IMR-90 (cell line): ENCODE results near the gene PRKAR2A. TPM values are rescaled to one million over a fixed set of nuclear protein-coding genes. Genes with fewer than 3 reads are reported as not detected.

Experiments
- ATAC-seq: fragments of 200-7000 bp; cut with Tn5 transposase; 2 replicates; pipeline ENCODE4 v1.9.1; 2020; ENCODE audit warnings: low read depth, mild to moderate bottlenecking, moderate library complexity
- BruUV-seq: library from RNA; stranded (reverse); fragments of 400-500 nt; replicated peaks from 2 replicates; lab custom pipeline; 2021; lab: Mats Ljungman, UMichigan
- CTCF ChIA-PET: fragments of 300-600 bp; formaldehyde crosslinking; extraction: SDS; loops from one replicate; lab custom pipeline; 2021; ENCODE audit warnings: antibody characterized with exemption; lab: Yijun Ruan, JAX
- POLR2A ChIA-PET: fragments of 300-600 bp; sonication (Branson Sonifier 250); formaldehyde crosslinking; loops from one replicate; lab custom pipeline; 2022; ENCODE audit warnings: antibody characterized with exemption; ENCODE audit not compliant: unreplicated experiment; lab: Charles Lee
- DNase-seq: peaks from one replicate; pipeline ENCODE4 v3.0.0; 2013
- H2AFZ ChIP-seq: replicated peaks from 2 replicates; pipeline ENCODE3; 2013; ENCODE audit warnings: low read length, mild to moderate bottlenecking; ENCODE audit not compliant: poor library complexity
- H2AK5ac ChIP-seq: 2 replicates; pipeline ENCODE4 v1.6.1; 2013; ENCODE audit warnings: low read depth, low read length, inconsistent platforms
- H2AK9ac ChIP-seq: replicated peaks from 2 replicates; pipeline ENCODE3; 2013; ENCODE audit warnings: mild to moderate bottlenecking, low read depth, low read length, moderate library complexity; ENCODE audit not compliant: poor library complexity
- H2BK120ac ChIP-seq: 2 replicates; pipeline ENCODE4 v1.6.1; 2013; ENCODE audit warnings: low read depth, low read length, inconsistent platforms
- H2BK15ac ChIP-seq: 3 replicates; pipeline ENCODE4 v1.6.1; 2013; ENCODE audit warnings: low read depth, low read length, inconsistent platforms
- H2BK20ac ChIP-seq: 2 replicates; pipeline ENCODE4 v1.6.1; 2013; ENCODE audit warnings: low read depth, mild to moderate bottlenecking, inconsistent platforms, low read length, moderate library complexity
- H2BK5ac ChIP-seq: 2 replicates; pipeline ENCODE4 v1.6.1; 2013; ENCODE audit warnings: mild to moderate bottlenecking, low read depth, low read length, inconsistent platforms; ENCODE audit not compliant: poor library complexity, severe bottlenecking
- H3K14ac ChIP-seq: replicated peaks from 2 replicates; pipeline ENCODE4 v1.6.1; 2013; ENCODE audit warnings: low read depth, low read length, inconsistent platforms
- H3K18ac ChIP-seq: 2 replicates; pipeline ENCODE4 v1.6.1; 2013; ENCODE audit warnings: low read depth, low read length, control low read depth
- H3K23ac ChIP-seq: 2 replicates; pipeline ENCODE4 v1.6.1; 2013; ENCODE audit warnings: low read depth, low read length, inconsistent platforms
- H3K27ac ChIP-seq: 2 replicates; pipeline ENCODE4 v1.5.1; 2013; ENCODE audit warnings: mild to moderate bottlenecking, control low read depth, low read length; ENCODE audit not compliant: insufficient read depth
- H3K27me3 ChIP-seq: 2 replicates; pipeline ENCODE4 v1.6.1; 2013; ENCODE audit warnings: low read length; ENCODE audit not compliant: control insufficient read depth, insufficient read depth
- H3K36me3 ChIP-seq: 2 replicates; pipeline ENCODE4 v1.6.1; 2013; ENCODE audit warnings: low read length, mixed read lengths; ENCODE audit not compliant: control insufficient read depth, insufficient read depth
- H3K4ac ChIP-seq: 2 replicates; pipeline ENCODE4 v1.6.1; 2013; ENCODE audit warnings: low read depth, low read length, inconsistent platforms
- H3K4me1 ChIP-seq: 2 replicates; pipeline ENCODE4 v1.6.1; 2013; ENCODE audit warnings: low read length, mixed read lengths; ENCODE audit not compliant: control insufficient read depth, insufficient read depth
- H3K4me2 ChIP-seq: 2 replicates; pipeline ENCODE4 v1.6.1; 2013; ENCODE audit warnings: low read depth, mild to moderate bottlenecking, control low read depth, low read length, moderate library complexity
- H3K4me3 ChIP-seq: 2 replicates; pipeline ENCODE4 v1.5.1; 2013; ENCODE audit warnings: low read depth, mild to moderate bottlenecking, control low read depth, low read length, moderate library complexity; ENCODE audit not compliant: insufficient read depth
- H3K56ac ChIP-seq: 2 replicates; pipeline ENCODE4 v1.6.1; 2013; ENCODE audit warnings: low read length, inconsistent platforms; ENCODE audit not compliant: insufficient read depth; ENCODE audit errors: extremely low read depth
- H3K79me1 ChIP-seq, 2 experiments: 2 replicates each; pipeline ENCODE4 v1.6.1; 2013; ENCODE audit warnings: low read length in 2 of 2, inconsistent platforms in 1 of 2, low read depth in 1 of 2
- H3K9ac ChIP-seq: 2 replicates; pipeline ENCODE4 v1.6.1; 2013; ENCODE audit warnings: low read depth, low read length, control low read depth
- H3K9me1 ChIP-seq: 2 replicates; pipeline ENCODE4 v1.6.1; 2013; ENCODE audit warnings: low read length, inconsistent platforms; ENCODE audit not compliant: insufficient read depth
- H3K9me3 ChIP-seq: 2 replicates; pipeline ENCODE4 v1.6.1; 2013; ENCODE audit warnings: low read length; ENCODE audit not compliant: control insufficient read depth, insufficient read depth
- H4K20me1 ChIP-seq: 2 replicates; pipeline ENCODE4 v1.6.1; 2013; ENCODE audit warnings: low read length, inconsistent platforms; ENCODE audit not compliant: insufficient read depth
- H4K5ac ChIP-seq: 2 replicates; pipeline ENCODE4 v1.6.1; 2013; ENCODE audit warnings: mild to moderate bottlenecking, low read depth, low read length, control low read depth
- H4K8ac ChIP-seq, 2 experiments: 2 replicates each; pipeline ENCODE4 v1.6.1; 2013; ENCODE audit warnings: low read depth in 2 of 2, low read length in 2 of 2, control low read depth in 1 of 2, inconsistent platforms in 1 of 2
- H4K91ac ChIP-seq: 2 replicates; pipeline ENCODE4 v1.6.1; 2013; ENCODE audit warnings: low read depth, low read length, inconsistent platforms; ENCODE audit not compliant: insufficient read depth
- BHLHE40 ChIP-seq: fragments of 150-350 bp; IDR thresholded peaks from 2 replicates; pipeline ENCODE4 v1.6.1; 2016; ENCODE audit warnings: mild to moderate bottlenecking, low read depth, low read length
- CEBPB ChIP-seq: IDR thresholded peaks from 2 replicates; pipeline ENCODE4 v1.6.1; 2012; ENCODE audit warnings: low read depth, low read length, improper control_type of control experiment
- CHD1 ChIP-seq: IDR thresholded peaks from 2 replicates; pipeline ENCODE4 v1.6.1; 2012; ENCODE audit warnings: low read depth, low read length, improper control_type of control experiment
- FOS ChIP-seq: fragments of 150-350 bp; IDR thresholded peaks from 2 replicates; pipeline ENCODE4 v1.6.1; 2016; ENCODE audit warnings: low read depth, low read length
- MAFK ChIP-seq: IDR thresholded peaks from 2 replicates; pipeline ENCODE4 v1.6.1; 2012; ENCODE audit warnings: low read depth, low read length, improper control_type of control experiment
- MAZ ChIP-seq: IDR thresholded peaks from 2 replicates; pipeline ENCODE4 v1.6.1; 2012; ENCODE audit warnings: low read depth, mild to moderate bottlenecking, low read length, improper control_type of control experiment, moderate library complexity, borderline replicate concordance
- MXI1 ChIP-seq: IDR thresholded peaks from 2 replicates; pipeline ENCODE4 v1.6.1; 2012; ENCODE audit warnings: low read depth, mild to moderate bottlenecking, low read length, moderate library complexity, borderline replicate concordance
- POLR2A ChIP-seq: IDR thresholded peaks from 2 replicates; pipeline ENCODE4 v1.6.1; 2012; ENCODE audit warnings: mild to moderate bottlenecking, low read depth, low read length
- RAD21 ChIP-seq: IDR thresholded peaks from 2 replicates; pipeline ENCODE4 v1.6.1; 2012; ENCODE audit warnings: low read length, improper control_type of control experiment
- RCOR1 ChIP-seq: IDR thresholded peaks from 2 replicates; pipeline ENCODE4 v1.6.1; 2012; ENCODE audit warnings: mild to moderate bottlenecking, low read length, improper control_type of control experiment; ENCODE audit not compliant: insufficient replicate concordance
- RFX5 ChIP-seq: IDR thresholded peaks from 2 replicates; pipeline ENCODE4 v1.8.0; 2012; ENCODE audit warnings: low read depth, mild to moderate bottlenecking, low read length, moderate library complexity
- SMC3 ChIP-seq: fragments of 150-350 bp; IDR thresholded peaks from 2 replicates; pipeline ENCODE4 v1.6.1; 2016; ENCODE audit warnings: low read depth, mild to moderate bottlenecking, antibody characterized with exemption, low read length, moderate library complexity
- WGBS, 2 experiments: methylation state at CpG; one replicate each; pipeline versions ENCODE4 v1.1.5 to v1.1.7; 2013; ENCODE audit warnings: missing lambda C conversion rate in 2 of 2; ENCODE audit not compliant: insufficient read length in 1 of 2; ENCODE audit errors: extremely low coverage in 2 of 2; 5-methylcytosine and 5-hydroxymethylcytosine counted together
- dilution Hi-C: fragments of 300-500 bp; cut with HindIII; formaldehyde crosslinking; loops from one replicate; pipeline ENCODE4 v1.14.3; 2018; ENCODE audit warnings: low sequenced_read_pairs; ENCODE audit not compliant: unreplicated experiment
- in situ Hi-C: fragments of 300-500 bp; cut with MboI; formaldehyde crosslinking; loops from 3 replicates; pipeline ENCODE4 v1.14.3; 2019; ENCODE audit warnings: low sequenced_read_pairs, inconsistent platforms, mixed read lengths
- intact Hi-C: fragments of 100-400 bp; cut with micrococcal nuclease; formaldehyde crosslinking; loops from 2 replicates; pipeline ENCODE4 v1.10.0; 2022
- polyA plus RNA-seq, 3 experiments: library from polyadenylated mRNA; depleted of rRNA; stranded (reverse); fragments of >200 nt; gene quantifications; 2 replicates each; pipeline ENCODE4 v1.2.3, GENCODE V29; 2012; ENCODE audit warnings: low replicate concordance in 1 of 3
- total RNA-seq: library from RNA; depleted of rRNA; stranded (reverse); fragments of >200 nt; gene quantifications from 2 replicates; pipeline ENCODE4 v1.2.3, GENCODE V29; 2012
- TF ChIP-seq, protein P1 (sequence below): fragments of 150-350 bp; IDR thresholded peaks from 2 replicates; pipeline ENCODE4 v1.6.1; 2017; ENCODE audit warnings: mild to moderate bottlenecking, antibody characterized with exemption, low read length, low read depth

The PRKAR2A gene
- total and polyA plus RNA-seq, 2 of the 4 experiments (the other 2 are of a cell fraction): 11.3 to 48.2 TPM

DNA sequence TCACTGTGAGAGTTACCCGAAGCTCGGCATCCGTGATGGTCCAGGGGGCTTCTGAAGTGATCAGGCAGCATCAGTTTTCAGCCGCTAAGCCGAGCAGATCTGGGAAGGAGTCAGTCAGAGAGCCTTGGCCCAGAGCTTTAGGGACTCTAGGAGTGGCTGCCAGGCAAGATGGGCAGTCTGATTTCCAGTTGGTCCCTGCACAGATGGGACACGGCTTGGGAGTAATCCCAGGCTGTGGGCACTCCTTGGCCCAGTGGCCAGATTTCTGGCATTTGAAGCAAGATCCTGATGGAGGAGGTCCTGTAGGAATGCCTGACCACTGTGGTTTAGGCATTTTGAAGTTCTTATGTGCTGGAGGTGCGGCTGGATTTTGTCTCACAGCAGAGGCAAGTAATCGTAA lies 120.2 kb downstream of the PRKAR2A start:
- peaks cover 3% of the 10 kb centered on the region for H3K27me3 ChIP-seq
- H2BK5ac ChIP-seq: no peak overlapping the region
- no peak overlapping the region for H4K91ac ChIP-seq
- H3K9ac ChIP-seq: no peak overlapping the region
- H2AFZ ChIP-seq: no peak overlapping the region
- no peak overlapping the region for H4K8ac ChIP-seq
- H3K4me1 ChIP-seq: no peaks in the 10 kb centered on the region
- H3K18ac ChIP-seq: no peak overlapping the region
- H3K23ac ChIP-seq: no peak overlapping the region
- DNase-seq (no peak), ATAC-seq (no peak)
- no peak overlapping the region for H2BK120ac ChIP-seq
- TF ChIP-seq SMC3 (no peak), BHLHE40 (no peak), MAFK (no peak), FOS (no peak), CEBPB (no peak), RCOR1 (no peak), MAZ (no peak), POLR2A (no peak), RFX5 (no peak), MXI1 (no peak), RAD21 (no peak), CHD1 (no peak)
- TF ChIP-seq, protein P1, sequence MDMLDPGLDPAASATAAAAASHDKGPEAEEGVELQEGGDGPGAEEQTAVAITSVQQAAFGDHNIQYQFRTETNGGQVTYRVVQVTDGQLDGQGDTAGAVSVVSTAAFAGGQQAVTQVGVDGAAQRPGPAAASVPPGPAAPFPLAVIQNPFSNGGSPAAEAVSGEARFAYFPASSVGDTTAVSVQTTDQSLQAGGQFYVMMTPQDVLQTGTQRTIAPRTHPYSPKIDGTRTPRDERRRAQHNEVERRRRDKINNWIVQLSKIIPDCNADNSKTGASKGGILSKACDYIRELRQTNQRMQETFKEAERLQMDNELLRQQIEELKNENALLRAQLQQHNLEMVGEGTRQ: no peak
- H4K5ac ChIP-seq: no peak overlapping the region
- H3K4ac ChIP-seq: no peak overlapping the region
- H3K9me3 ChIP-seq: no peaks in the 10 kb centered on the region
- no peak overlapping the region for H3K14ac ChIP-seq
- dilution Hi-C loops (no loop called here), in situ Hi-C loops (no loop called here), intact Hi-C loops (no loop called here)
- no peaks in the 10 kb centered on the region for H3K9me1 ChIP-seq
- H3K36me3 ChIP-seq: no peaks in the 10 kb centered on the region
- CTCF ChIA-PET: interaction anchor here (0.8 to 1.2 kb wide), 2 partner anchors 9 to 12 kb away, joined by 3 to 6 read pairs; no protein-coding TSS in a partner anchor
- no peaks in the 10 kb centered on the region for H3K79me1 ChIP-seq
- no peak overlapping the region for H2BK15ac ChIP-seq
- no peak overlapping the region for H3K4me3 ChIP-seq
- no peaks in the 10 kb centered on the region for H4K20me1 ChIP-seq
- POLR2A ChIA-PET: no interaction called here
- no peak overlapping the region for H3K4me2 ChIP-seq
- no peak overlapping the region for H2AK5ac ChIP-seq
- BruUV-seq: no TSS peak
- no peak overlapping the region for H3K27ac ChIP-seq
- H3K56ac ChIP-seq: no peak overlapping the region
- 84% methylated on average over 4 of the region's 8 CpGs; no CpG with 5 or more reads in 1 of the 2 experiments for WGBS, 2 experiments
- H2AK9ac ChIP-seq: no peak overlapping the region
- H2BK20ac ChIP-seq: no peak overlapping the region
